ENCODE data around the gene GCK.
"Not testable (repeated sequence)": the region's sequence is repeated elsewhere in the genome, so short reads cannot be mapped to it uniquely, and the experiment has no call there.

Gene GCK

DNA sequence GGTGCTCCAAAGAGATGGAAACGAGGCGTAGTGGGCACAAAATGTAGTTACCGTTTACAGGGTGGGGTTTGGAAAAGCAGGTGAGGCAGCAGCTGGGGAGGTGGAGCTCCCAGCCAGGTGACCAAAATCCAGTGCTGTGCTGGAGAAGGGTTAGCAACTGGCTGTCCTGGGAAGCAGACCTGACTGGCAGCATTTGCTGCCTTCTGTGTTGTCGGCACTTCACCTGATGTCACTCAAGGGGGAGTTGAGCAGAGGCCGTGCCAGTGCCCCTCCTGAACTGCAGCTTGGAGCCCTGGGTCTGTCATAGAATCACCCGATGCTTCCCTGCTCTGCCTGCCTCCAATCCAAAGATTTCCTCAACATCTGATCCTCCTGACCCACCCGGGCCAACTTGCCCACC lies 12.8 kb downstream of the GCK start:
- no peak for DNase-seq

- DNase-seq = no peak
Observed at GRCh38 chr7:44175730-44176129, 13.5 kb downstream of the GCK start.

- not testable (repeated sequence) for DNase-seq
Observed at GRCh38 chr7:44174694-44174948, 14.6 kb downstream of the GCK start.

DNA sequence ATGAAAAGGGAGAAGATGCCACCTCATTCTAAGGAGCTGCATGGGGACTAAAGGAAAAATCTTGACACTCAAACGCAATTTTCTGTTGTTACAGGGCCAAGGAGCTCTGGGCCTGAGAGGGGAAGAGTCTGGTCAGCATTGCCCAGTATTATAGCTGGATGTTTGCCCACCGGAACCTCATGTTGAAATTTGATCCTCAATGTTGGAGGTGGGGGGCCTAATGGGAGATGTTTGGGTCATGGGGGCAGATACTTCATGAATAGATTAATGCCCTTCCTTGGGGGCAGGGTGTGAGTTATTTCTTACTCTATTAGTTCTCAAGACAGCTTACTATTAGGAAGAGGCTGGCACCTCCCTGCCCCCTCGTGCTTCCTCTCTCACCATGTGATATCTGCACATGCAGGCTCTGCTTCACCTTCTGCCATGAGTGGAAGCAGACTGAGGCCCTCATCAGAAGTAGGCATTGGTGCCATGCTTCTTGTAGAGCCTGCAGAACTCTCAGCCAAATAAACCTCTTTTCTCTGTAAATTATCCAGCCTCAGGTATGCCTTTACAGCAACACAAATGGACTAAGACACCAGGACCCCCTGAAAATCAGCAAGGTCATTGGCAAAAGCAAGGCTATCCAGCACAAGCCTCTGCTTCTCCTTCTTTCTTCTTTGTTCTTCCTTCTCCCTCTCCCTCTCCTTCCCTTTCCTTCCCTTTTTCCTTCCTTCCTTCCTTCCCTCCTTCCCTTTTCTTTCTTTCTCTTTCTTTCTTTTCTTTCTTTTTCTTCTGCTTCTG lies 15.1 kb downstream of the GCK start:
- no peak for DNase-seq

DNA sequence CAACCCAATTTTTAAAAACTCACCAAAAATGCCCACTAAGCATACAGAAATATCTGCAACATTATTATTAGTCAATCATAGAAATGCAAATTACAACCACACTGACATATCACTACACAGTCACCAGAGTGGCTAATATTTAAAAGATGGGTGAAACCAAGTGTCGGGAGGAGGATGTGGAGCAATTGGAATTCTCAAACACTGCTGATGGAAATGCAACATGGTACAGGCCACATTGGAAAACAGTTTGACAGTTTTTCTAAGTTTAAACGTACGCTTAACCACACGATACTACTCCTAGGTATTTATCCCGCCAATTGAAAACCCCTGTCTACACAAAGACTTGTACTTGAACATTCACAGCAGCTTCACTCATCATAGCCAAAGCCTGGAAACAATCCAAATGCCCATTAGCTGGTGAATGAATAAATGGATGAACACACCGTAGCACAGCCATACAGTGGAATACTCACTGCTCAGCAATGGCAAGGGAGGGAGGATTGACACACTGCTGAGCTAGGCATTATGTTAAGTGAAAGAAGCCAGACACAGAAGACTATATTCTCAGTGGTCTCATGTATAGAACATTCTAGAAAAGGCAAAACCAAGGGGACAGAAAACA lies 16.3 kb downstream of the GCK start:
- no peak for DNase-seq

DNA sequence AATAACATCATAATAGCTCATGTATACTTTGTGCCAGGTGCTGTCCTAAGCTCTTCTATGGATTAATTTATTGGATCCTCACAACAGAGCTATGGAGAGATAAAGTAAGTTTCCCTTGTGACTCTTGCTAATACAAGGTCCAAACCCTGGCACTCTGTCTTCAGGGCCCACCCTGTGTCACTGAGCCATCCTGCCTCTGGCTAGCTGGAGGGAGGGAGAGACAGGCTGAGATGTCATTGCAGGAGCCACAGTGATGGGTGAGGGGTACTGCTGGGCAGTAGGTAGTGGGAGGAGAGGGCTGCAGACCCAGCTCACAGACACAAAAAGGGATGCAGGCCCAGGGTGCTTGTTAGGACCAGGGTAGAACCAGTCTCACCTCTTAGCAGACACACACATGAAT lies 16.9 kb downstream of the GCK start:
- DNase-seq = no peak

DNA sequence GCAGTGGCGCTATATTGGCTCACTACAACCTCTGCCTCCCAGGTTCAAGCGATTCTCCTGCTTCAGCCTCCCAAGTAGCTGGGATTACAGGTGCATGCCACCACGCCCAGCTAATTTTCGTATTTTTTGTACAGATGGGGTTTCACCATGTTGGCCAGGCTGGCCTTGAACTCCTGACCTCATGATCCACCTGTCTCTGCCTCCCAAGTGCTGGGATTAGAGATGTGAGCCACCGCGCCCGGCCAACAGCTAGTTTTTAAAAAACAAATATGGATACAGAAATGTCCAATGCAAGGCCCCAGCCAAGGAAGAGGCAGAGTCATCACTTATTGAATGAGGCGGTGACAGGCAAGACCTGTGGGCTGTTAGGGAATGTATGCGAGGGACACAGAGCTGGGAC lies 17.3 kb downstream of the GCK start:
- not testable (repeated sequence) for DNase-seq

DNA sequence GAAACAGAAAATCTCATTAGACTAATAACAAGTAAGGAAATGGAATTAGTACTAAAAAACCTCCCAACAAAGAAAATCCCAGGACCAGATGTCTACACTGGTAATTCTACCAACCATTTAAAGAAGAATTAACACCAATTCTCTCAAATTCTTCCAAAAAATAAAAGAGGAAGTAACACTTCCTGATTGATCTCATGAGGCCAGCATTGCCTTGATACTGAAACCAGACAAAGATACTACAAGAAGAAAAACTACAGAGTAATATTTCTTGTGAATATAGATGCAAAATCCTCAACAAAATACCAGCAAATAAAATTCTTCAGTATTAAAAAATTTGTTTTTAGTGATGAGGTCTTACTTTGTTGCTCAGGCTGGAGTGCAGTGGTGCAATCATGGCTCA lies 21.3 kb downstream of the GCK start:
- no peak for DNase-seq

GRCh38 chr7:44163591-44163990 lies 25.6 kb downstream of the GCK start:
- DNase-seq = no peak

- DNase-seq = no peak
Observed at GRCh38 chr7:44162785-44163395, 26.3 kb downstream of the GCK start.

DNA sequence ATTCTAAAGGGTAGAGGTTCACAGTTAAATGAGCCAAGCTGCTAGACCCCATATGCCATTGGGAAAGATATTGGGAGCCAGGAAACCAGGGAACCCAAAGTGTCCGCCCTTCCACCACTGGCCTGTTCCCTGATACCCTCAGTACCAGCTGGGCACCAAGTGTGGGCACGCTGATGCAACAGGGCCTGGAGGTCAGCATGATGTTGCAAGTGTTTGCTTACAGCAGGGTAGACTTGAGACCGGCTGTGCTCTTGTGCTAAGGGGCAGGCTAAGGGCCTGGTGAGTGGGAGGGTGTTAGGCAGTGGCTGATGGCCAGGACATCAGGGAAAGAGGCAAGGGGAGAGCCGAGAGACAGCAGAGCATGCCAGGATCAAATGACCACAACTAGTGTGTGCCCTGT lies 27.1 kb downstream of the GCK start:
- no peak for DNase-seq

- no peak for DNase-seq
Observed at GRCh38 chr7:44161371-44161770, 27.9 kb downstream of the GCK start.

DNA sequence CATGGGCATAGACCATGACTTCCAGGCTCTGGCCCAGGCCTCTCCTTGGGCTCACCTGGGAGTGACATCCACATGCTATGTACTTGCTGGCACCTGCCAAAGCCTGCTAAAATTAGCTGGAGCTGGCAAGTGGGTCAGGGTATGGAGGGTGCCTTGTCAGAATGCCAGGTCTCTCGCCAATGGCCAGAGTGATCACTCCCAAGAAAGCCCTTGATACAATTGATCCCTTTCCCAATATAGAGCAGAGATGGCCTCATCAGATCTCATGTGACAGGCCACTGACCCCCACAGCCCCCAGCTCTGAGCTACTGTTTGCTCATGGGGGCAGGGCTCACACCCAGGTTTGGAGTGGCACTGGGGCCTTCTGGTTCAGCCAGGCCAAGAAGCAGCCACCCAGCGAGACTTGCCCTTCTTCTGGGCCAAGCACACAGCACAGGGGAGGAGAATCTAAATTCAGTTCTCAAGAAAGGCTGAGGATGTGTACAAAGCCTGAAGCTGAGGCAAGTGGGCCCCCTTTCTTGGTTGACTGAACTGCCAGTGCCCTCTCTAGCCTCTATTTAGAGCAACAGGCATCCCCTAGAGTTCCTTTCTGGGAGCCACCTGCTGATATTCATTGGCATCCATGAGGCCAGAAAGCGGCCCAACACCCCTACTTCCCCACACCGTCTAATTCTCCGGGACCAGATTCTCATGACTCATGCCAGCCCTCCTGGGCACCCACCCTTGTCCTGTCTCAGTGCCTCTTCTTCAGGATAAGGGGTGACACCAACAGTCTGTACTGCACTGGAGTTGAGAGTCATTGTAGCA lies 29.2 kb downstream of the GCK start:
- no peak for DNase-seq

DNA sequence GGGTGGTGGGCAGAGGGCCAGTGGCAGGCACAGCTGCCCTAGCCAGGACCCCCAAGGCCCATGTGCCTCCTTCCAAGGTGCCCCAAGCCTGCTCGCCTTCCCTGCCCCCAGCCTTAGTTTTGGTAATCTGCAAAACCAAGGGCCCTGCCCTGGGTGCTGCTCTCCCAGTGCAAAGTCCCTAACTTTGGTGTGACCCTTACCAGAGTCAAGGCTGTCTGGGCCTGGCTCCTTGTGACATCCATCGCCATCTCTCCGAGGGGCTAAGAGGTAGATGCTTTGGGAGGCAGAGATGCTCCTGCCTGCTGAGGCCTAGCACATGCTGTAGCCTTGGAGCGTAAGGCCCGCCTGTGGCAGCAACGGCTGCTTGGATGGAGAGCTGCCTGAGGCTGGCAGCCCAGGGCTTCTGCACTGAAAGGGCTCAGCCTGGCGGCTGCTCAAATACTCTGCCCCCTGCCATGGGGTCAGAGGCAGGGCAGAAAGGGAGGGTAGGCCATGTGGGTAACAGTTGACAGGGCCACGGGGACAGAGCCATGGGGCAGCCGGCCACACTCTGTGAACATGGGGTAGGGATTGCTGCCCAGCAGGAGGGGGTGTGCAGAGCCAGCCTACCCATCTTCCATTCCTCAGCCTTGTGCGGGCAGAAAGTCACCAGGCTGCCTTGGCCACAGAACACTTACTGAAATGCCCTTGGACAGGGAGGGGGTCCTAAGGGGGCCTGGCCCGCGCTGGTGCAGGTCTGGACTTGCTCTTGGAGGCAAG lies 30.2 kb downstream of the GCK start:
- no peak for DNase-seq

GRCh38 chr7:44158096-44158872 lies 31.0 kb downstream of the GCK start:
- DNase-seq = no peak

DNA sequence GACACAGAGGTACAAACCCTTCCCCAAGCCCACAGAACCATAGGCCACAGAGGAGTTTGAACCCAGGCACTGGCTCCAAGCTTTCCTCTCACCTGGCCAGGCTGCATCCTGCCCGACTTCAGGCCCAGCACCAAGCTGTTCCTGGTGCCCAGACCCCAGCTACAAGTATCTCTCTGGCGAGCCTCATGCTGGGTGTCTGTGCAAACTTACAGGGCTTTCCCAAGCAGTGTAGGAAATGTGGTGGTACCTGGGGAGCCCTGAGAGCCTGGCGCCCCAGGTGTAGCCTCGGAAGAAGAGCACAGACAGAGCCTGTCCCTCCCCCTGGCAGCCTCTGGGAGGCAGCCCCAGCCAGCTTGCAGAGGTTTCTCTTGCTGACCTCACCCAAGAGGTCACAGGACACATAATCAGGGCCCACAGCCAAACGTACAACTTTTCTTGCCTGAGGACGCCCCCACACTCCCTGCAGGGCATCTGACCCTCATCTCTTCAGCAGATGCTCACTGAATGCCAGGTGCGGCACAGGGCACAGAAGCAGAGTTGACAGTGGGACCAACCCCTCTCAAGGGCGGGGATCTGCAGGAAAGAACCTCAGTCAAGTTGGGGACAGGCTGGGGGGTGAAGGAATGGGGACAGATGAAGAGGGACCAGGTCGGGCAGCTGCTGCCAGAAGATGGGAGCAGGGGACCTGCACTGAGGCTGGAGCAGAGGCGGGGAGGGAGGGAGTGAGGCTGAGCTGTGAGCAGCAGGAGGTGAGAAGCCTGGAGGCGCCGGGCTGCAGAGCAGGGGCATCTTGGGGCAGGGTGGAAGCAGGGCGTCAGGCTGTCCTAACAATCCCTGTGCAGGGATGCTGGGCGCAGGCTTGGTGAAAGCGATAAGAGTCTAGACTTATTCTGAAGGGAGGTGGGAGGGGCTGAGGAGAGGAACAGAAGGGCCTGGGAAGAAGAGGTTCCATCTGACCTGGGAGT lies 31.8 kb downstream of the GCK start:
- no peak for DNase-seq

DNA sequence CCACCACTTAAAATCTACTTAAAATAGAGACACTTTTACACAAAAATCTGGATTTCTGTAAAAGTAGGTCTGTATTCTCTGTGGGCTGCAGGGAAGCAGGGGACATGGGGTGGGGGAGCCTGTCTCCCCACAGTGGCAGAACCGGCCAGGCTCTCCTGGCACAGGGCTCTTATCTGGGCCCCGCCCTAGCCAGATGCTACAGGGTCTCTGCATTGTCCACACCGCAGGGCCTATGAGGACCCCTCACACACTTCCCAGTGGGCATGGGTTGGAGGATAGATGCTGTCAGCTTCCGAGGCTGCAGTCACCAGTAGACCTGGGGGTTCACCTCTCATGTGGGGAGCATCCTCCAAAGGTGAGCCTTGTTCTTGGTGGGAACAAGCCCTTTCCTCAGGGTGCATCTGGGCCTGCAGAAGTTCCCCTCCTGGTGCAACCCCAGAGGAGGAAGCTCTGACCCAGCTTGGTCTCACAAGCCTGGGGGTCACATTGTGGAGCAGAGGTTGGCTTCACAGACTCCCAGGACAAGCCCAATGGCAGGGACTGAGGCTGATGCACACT lies 32.7 kb downstream of the GCK start:
- DNase-seq = no peak

- DNase-seq = no peak
Observed at GRCh38 chr7:44155191-44156185, 33.8 kb downstream of the GCK start.

DNA sequence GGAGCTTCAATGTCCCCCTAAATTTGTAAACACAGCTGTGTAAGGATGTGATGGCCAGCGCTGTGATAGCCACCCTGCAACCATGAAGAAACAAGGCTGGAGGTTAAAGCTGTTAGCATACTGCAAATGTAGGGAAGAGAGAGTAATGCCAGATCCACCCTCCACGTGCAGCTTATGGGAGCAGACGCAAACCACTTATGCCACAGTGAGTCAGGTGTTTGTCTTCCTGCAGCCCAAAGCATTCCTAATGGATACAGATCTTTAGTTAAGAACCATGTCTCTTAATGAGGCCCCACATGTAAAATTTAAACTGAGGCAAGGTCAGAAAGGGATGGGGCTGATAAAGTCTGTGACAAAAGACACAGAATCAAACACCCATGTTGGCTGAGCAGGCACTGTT lies 34.5 kb downstream of the GCK start:
- DNase-seq = no peak
